NCI-H345 treated with DMSO at 0.1 percent for 48 hours (cell line): ENCODE results near the gene SMIM22.
A peak's percentile ranks its signal among the peaks of the same experiment; 100 is the strongest.
"Not testable (repeated sequence)": the region's sequence is repeated elsewhere in the genome, so short reads cannot be mapped to it uniquely, and the experiment has no call there.

ENCODE experiments used
- DNase-seq: peaks from one replicate; lab custom pipeline; 2025; ENCODE audit not compliant: unreplicated experiment; lab: John Stamatoyannopoulos, UW

The SMIM22 gene

GRCh38 chr16:4768549-4769305 is 26.4 kb upstream of the SMIM22 start:
- DNase-seq, result peak; percentile 90

DNA sequence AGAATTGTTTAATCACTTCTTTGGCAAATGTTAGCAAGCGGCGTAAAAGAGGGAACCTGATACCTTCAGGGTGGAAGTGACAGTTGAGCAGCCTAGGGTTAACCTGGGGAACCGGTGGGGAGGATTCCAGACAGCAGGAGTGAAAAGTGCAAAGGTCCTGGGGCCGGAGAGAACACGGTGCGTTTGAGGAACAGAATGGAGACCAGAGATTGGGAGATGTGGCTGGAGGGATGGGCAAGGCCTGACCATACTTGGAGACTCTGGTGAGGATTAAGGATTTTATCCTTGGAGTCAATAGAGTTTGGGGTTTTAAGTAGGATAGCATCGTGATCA is 25.9 kb upstream of the SMIM22 start:
- DNase-seq, result no peak

GRCh38 chr16:4771646-4772045 is 23.5 kb upstream of the SMIM22 start:
- no peak for DNase-seq

GRCh38 chr16:4772351-4772750 is 22.8 kb upstream of the SMIM22 start:
- no peak for DNase-seq

GRCh38 chr16:4775005-4775404 is 20.2 kb upstream of the SMIM22 start:
- DNase-seq, result no peak

DNA sequence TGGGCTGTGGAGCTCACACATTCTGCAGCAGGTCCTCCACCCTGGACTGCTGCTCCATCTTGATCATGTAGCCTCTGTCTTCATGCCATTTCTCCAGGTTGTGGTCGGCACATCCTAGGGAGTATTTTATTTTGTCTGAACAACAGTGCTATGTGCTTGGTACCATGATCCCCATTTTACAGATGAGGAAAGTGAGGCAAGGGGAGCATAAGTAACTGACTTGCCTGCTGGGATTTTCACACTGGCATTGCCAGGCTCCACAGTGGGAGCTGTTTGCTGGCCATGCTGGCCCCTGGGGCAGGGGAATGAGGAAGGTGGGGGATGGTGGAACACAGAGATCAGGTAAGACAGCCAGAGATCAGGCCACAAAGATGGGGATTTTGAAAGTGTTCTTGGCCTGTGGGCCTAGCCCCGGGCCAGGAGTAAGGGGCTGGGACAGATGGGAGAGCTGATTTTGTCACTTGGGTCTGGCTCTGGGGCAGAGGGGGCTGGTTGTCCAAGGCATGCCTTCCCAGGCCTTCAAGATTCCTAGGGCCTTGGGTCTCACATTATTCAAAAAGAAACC is 18.9 kb upstream of the SMIM22 start:
- DNase-seq, result no peak

DNA sequence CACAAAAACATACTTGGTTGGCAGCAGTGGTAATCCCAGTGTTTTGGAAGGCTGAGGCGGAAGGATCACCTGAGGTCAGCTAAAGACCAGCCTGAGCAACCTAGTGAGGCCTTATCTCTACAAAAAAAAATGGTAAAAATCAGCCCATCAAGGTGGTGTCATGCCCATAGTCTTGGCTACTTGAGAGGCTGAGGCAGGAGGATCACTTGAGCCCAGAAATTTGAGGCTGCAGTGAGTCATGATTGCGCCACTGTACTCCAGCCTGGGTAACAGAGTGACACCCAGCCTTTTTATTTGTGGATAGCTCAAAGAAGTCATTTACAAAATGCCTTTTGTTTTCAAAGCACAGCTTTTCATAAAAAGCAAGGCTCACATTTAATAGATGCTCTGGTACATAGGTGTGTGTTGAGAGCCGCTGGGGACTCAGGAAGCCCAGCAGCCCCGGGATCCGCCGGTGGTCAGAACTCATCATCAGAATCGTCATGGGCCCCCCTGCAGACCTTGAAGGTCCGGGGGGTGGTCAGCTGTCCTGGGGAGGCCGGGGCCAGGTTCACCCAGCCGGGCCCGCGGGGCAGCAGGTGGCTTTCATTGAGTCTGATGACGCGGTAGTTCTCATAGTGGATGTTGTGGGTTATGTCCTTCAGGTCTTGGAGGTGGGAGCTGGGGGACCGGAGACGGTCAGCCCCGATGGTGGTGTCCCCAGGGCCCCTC is 17.7 kb upstream of the SMIM22 start:
- no peak for DNase-seq

DNA sequence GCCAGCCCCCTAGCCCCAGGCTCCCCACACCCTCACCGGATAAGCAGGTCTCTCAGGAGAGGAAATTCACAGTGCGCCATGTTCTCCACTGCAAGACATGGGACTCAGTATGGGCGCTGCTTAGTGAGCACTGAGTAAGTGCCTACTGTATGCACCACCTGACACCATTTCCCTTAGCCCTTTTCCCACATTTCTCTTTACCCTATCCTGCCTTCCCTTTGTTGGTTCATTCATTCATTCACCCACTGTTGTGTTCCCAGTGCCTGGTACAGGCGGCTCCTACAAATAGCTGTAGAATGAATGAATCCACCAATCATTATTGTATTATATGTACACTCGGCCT is 17.1 kb upstream of the SMIM22 start:
- no peak for DNase-seq

DNA sequence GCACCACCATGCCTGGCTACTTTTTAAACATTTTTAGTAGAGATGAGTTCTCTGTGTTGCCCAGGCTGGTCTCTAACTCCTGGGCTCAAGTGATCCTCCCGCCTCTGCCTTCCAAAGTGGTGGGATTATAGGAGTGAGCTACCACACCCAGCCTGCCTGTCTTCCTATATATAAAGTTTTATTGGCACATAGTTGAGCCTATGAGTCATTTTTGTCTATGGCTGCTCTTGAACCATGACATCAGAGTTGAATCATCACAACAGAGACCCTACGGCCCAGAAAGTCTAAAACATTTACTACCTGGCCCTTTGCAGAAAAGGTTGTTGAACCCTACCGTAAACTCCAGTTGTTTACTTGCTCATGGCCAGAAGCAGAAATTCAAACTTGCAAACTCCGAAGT is 14.9 kb upstream of the SMIM22 start:
- no peak for DNase-seq

DNA sequence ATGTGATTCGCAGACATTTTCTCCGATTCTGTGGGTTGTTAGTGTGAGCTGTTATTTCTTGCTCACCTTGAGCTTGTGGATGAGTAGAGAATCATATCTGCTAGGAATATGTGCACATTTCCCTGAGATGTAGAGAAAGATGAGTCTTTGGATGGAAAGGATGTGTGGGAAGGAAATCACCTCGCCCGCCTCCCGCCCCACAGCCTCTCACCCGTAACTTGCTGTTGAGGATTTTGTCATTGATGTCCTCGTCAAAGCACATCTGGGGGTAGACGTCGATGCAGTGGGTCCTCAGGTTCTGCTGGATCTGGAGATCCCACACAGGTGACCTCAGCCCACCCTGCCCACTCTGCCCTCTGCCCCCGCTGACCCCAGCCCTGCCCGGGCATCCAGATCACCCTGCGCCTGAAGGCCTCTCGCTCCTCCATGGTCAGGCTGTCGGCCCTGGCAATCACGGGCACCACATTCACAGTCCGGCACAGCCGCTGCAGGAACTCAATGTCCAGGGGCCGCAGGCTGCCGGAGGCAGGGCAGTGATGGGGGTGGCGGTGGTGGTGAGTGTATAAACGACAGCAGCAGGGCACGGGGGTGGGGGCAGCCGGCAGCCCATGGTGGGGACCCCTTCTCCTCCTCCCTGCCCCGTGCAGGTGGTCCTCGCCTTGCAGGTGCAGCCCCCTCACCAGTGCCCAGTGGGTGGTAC is 11.8 kb upstream of the SMIM22 start:
- DNase-seq, result no peak

DNA sequence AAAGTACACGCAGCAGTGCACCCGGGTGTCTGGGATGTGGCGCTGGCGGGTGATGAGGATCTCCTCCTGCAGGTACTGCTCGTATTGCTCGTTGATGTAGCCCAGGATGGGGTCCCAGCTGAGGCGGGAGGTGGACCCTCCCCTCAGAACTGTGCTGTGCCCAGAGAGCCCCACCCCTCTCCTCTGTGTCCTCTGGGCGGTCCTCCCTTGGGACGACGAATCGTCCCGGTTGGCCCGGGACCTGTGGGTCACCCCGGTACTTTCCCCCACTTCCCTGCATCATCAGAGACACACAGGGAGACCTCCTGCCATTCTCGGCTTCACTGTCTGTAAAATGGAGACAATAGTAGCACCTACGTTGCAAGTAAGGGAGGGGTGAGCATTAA is 11.2 kb upstream of the SMIM22 start:
- no peak for DNase-seq

- DNase-seq, result not testable (repeated sequence)
Measured at GRCh38 chr16:4784444-4784987, 10.7 kb upstream of the SMIM22 start.

- no peak for DNase-seq
Measured at GRCh38 chr16:4785758-4786433, 9.3 kb upstream of the SMIM22 start.

GRCh38 chr16:4787068-4787467 is 8.1 kb upstream of the SMIM22 start:
- DNase-seq, result no peak

DNA sequence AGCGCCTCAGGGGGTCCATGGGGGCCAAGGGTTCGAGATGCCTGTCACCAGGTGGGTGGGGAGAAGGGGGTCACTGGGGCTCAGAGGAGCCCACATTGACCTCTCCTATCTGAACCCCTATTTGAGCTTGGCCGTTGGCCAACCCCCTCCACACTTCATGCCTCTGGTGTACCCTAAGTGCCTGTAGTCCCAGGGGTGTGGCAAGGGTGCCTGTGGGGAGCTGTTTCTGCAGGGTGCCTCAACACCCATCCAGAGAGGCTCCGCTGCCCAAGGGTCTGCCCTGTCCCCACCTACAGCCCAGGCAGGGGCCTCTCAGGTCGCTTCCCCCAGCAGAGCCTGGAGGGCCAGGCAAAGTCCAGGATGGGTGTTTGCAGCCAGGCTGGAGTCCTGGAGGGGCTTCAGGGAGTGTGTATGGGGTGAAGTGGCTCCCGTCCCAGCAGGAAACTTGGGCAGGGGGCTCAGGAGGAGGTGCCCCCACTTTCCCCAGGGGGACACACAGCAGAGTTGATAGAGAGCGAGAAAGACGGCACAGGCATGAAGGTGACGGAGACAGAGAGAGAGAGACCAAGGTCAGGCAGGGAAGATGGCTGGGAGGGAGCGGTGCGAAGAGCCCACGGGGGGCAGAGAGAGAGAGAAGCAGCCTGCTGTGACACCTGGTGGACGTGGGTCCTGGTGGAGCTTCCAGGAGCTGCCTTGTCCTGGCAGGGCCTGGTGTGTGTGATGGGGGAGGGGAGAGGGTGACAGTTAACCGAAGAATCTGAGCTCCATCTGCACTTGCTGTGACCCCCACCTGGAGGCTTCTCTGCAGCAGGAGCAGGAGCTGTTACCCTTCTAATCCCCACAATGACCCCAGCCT is 7.3 kb upstream of the SMIM22 start, which contains the start of gene SEPTIN12:
Gene SEPTIN12, minus strand, starts transcription at position 719 of the 856 bp plus-strand sequence. Its CDS starts 700 bp downstream, at position 19.
- no peak for DNase-seq

DNA sequence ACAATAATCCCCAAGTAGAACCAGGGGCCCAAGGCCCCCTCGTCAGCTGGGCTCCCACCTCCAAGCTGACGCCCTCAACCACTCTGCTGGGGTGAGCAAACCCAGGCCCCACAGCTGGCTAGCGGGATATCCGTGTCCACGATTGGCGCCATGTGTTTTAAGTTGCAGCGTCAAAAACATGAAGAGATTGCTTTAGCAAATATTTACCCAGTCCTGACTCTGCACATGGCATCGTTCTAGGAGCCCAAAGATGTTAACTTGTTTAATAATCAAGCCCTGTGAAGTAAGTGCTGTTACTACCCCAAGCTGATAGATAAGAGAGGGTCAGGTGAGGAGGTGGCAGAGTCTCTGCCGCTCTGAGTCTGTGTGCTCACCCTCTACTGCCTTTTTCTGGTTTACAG is 6.7 kb upstream of the SMIM22 start:
- DNase-seq, result no peak

- no peak for DNase-seq
Measured at GRCh38 chr16:4788910-4789309, 6.3 kb upstream of the SMIM22 start.

DNA sequence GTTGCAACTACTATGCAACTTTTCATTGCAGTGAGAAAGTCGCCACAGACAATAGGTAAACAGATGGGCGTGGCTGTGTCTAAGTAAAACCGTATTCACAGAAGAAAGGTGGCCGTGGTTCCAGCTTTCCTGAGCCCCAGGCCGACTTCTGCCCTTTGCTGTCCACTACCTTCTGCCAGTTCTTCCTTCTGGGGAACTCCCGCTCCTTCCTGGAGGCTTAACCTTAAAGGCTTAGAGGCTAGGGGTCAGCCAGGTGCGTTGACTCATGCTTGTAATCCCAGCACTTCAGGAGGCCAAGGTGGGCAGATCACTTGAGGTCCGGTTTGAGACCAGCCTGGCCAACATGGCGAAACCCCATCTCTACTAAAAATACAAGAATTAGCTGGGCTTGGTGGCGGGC is 4.9 kb upstream of the SMIM22 start:
- no peak for DNase-seq

GRCh38 chr16:4790871-4791270 is 4.3 kb upstream of the SMIM22 start:
- no peak for DNase-seq

DNA sequence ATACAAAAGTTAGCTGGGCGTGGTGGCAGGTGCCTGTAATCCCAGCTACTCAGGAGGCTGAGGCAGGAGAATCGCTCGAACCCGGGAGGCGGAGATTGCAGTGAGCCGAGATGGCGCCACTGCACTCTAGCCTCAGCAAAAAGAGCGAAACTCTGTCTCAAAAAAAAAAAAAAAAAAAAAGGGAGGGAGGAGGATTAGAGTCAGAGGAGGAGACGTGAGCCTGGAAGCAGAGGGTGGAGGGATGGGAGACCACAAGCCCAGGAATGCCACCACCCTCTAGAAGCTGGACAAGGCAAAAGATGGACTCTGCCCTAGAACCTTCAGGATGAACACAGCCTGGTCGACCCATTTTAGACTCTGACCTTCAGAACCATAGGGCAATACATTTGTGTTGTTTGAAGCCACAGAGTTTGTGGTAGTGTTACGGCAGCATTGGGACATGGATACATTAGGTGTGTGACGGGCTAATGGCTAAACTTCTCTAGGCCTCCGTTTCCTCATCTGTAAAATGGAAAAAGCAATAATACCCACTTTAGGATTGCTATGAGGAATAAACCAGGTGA is 2.1 kb upstream of the SMIM22 start:
- no peak for DNase-seq
